ENCODE measurements around the gene RDX.

DNA sequence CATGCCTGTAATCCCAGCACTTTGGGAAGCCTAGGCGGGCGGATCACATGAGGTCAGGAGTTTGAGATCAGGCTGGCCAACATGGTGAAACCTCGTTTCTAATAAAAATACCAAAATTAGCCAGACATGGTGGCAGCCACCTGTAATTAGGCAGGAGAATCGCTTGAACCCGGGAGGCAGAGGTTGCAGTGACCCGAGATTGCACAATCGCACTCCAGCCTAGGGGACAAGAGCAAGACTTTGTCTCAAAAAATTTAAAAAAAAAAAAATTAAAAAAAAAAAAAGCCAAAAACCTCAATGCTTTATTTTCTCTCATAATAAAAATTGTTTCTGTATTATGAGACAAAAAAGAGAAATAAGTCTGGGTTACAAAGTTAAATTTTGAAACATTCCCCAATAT lies 54.2 kb downstream of the RDX start:
- TF ChIP-seq POLR2A (IDR thresholded peaks at IDR 0.05; ENCODE audit: insufficient read depth in 1 of 2, low read depth in 2 of 2, low read length in 2 of 2) (no peak), RBAK (CRISPR knock-in tag; IDR thresholded peaks at IDR 0.05) (no peak), SUZ12 (IDR thresholded peaks at IDR 0.05; ENCODE audit: low read depth, low read length) (no peak), NFE2L2 (IDR thresholded peaks at IDR 0.05; ENCODE audit: low read length) (no peak), MAFG (CRISPR knock-in tag; IDR thresholded peaks at IDR 0.05) (no peak), FOXA3 (CRISPR knock-in tag; IDR thresholded peaks at IDR 0.05) (no peak), KIAA2018 (CRISPR knock-in tag; IDR thresholded peaks at IDR 0.05; ENCODE audit: borderline replicate concordance) (no peak)
- TF ChIP-seq, protein P1, sequence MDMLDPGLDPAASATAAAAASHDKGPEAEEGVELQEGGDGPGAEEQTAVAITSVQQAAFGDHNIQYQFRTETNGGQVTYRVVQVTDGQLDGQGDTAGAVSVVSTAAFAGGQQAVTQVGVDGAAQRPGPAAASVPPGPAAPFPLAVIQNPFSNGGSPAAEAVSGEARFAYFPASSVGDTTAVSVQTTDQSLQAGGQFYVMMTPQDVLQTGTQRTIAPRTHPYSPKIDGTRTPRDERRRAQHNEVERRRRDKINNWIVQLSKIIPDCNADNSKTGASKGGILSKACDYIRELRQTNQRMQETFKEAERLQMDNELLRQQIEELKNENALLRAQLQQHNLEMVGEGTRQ (IDR thresholded peaks at IDR 0.05; ENCODE audit: low read depth, low read length), result no peak
- TF ChIP-seq, protein P1 (CRISPR knock-in tag; IDR thresholded peaks at IDR 0.05; ENCODE audit: borderline replicate concordance), result no peak
- TF ChIP-seq, protein P2, sequence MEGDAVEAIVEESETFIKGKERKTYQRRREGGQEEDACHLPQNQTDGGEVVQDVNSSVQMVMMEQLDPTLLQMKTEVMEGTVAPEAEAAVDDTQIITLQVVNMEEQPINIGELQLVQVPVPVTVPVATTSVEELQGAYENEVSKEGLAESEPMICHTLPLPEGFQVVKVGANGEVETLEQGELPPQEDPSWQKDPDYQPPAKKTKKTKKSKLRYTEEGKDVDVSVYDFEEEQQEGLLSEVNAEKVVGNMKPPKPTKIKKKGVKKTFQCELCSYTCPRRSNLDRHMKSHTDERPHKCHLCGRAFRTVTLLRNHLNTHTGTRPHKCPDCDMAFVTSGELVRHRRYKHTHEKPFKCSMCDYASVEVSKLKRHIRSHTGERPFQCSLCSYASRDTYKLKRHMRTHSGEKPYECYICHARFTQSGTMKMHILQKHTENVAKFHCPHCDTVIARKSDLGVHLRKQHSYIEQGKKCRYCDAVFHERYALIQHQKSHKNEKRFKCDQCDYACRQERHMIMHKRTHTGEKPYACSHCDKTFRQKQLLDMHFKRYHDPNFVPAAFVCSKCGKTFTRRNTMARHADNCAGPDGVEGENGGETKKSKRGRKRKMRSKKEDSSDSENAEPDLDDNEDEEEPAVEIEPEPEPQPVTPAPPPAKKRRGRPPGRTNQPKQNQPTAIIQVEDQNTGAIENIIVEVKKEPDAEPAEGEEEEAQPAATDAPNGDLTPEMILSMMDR (CRISPR knock-in tag; IDR thresholded peaks at IDR 0.05), result no peak

All from HepG2 (cell line).